ENCODE data around the gene ACP7.

- TF ChIP-seq CTCF (IDR thresholded peaks at IDR 0.05; ENCODE audit: insufficient read depth, low read depth, low read length) (no peak), EZH2 (IDR thresholded peaks at IDR 0.05; ENCODE audit: insufficient read depth, low read length) (no peak)
Observed at GRCh38 chr19:39074205-39074692, 9.9 kb upstream of the ACP7 start.
